AML-193 (cell line): Measurements from ENCODE around the gene DNAJC16.

Experiments
- DNase-seq, 2 experiments: peaks; one replicate each; lab custom pipeline; 2025; lab: John Stamatoyannopoulos, UW

Gene DNAJC16

DNA sequence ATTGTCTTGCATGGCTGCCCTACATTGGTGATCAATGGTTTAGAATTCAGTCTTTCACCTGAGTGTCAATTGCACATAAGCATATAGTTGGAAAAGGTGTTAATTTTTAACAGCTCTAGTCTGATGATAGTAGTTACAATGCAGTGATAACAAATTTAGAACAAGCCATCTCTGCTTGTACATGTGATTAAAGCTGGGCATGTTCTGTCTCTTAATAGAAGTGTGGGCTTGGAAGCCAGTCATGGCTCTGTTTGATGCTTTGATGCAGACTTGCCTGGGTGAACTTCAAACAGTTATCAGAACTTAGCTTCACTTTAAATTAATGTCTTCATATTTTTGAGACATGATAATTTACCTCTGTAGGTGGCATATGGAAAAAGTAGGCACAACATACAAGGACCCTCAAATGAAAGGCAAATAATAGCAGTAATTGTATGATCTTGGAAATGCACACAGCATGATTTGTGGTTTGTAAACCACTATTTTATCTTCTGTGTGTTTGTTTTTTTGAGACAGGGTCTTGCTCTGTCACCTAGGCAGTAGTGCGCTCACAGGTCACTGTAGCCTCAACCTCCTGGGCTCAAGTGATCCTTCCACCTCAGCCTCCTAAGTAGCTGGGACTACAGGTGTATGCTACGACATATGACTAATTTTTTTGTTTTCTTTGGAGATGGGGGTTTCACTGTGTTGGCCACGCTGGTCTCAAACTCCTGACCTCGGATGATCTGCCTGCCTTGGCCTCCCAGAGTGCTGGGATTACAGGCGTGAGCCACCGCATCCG is 94.4 kb downstream of the DNAJC16 start:
- no peak for DNase-seq

DNA sequence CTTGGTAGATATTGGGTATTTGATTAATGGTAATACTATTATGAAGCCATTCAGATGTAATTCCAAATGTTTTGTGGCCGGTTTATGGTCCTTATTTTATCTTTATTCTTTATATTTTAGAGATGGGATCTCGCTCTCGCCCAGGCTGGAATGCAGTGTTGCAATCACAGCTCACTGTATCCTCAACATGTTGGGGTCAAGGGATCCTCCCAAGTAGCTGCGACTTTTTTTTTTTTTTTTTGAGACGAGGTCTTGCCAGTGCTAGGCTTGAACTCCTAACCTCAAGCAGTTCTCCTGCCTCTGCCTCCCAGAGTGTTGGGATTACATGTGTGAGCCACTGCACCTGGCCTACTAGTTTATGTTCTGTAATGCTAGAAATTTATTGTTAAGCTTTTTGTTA is 95.3 kb downstream of the DNAJC16 start:
- DNase-seq, result no peak

DNA sequence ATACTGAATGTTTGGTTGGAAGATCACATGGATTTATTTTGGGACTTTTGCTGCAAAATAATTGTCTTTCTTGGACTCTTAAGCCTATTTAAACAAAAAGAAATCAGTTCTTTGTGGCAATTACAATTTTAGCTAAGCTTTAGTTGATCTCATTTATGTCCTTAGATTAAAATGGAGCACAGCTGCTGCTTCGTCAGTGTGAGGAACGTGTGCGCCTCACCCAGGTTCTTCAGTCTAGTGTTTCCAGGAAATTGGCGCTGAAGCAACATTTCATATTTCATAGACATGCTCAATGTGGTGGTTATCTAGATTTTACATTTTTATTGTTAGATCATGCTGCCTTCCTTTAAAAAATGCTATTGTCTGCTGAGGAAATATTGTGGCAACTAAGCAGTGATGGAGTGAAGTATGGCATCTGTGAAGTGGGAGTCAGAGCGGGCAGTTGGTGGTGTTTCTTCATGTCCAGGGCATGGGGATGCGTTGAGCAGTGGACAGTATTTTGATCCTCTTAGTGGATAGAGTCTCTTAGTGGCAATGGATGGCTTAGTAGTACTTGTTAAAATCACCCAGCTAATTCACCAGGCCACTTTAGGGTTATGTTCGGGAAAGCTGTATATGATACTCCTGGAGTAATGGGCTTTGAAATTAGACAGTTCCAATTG is 96.2 kb downstream of the DNAJC16 start:
- no peak for DNase-seq

DNA sequence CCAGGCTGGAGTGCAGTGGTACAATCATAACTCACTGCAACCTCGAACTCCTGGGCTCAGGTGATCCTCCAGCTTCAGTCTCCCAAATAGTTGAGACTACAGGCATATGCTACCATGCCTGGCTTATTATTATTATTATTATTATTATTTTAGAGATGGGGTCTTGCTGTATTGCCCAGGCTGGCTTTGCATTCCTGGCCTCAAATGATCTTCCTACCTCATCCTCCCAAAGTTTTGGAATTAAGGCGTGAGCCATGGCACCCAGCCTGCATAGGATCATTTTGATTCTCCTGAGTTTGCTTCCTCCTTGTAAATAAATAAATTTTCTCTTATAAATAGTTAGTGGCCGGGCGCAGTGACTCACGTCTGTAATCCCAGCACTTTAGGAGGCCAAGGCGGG is 96.8 kb downstream of the DNAJC16 start:
- no peak for DNase-seq

DNA sequence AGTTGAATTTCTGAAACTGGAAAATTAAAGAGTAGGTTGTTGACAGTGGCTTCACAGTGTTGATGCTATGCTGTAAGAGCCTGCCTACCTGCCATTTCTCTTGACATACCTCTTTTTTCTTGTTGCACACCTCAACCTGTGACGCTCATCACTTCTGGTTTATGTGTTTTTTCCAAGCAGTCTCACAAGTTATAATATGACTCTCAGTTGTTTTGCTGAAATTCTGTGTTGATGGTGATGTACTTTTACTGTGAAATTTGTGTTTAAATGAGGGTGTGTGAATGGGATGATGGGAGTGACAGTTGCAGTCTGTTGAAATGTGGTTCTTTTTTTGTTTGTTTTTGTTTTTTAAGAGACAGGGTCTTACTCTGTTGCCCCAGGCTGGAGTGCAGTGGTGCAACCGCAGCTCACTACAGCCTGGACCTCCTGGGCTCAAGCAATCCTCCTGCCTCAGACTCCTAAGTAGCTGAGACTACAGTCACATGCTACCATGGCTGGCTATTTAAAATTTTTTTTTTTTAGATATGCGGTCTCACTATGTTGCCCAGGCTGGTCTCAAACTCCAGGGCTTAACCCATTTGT is 97.6 kb downstream of the DNAJC16 start:
- no peak for DNase-seq

DNA sequence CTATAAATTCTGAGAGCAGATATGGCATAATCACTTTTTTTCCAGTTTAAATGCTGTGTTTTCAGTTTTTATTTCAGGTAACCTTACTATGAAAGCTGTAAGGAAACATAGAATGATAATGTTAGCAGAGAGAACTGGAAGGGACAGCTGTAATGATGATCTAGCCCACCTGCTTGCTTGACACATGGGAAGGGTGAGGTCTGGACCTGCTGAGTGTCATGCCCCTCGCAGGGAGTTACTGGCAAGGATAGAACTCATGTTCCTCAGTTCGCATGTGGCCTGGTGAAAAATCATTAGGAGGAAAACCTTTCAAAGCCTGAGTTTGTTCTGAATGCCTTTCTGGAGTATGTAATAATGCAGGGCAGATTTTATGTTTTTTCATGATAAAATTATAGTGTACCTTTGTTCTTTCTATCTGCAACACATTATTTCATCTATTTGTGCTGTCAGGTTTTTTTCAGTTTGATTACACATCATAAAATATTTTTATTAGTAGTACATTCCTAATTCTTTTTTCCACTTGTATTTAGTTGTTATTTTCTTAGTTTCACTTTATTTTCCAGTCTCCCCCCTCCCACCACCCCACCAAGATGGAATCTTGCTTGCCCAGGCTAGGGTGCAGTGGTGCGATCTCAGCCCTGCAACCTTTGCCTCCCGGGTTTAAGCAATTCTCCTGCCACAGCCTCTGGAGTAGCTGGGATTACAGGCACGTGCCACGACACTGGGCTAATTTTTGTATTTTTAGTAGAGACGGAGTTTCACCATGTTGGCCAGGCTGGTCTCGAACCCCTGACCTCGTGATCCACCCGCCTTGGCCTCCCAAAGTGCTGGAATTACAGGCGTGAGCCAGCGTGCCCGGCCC is 98.6 kb downstream of the DNAJC16 start:
- DNase-seq, result no peak
